Body of pancreas (tissue), 4 donors: ENCODE data around the gene KANK4.

Experiments
- POLR2A ChIP-seq, 3 donors: fragments of 450-650 bp; IDR thresholded peaks; one replicate each; pipeline ENCODE4 v1.6.1; 2016; ENCODE audit warnings: antibody characterized with exemption in 3 of 3, mild to moderate bottlenecking in 2 of 3
- TF ChIP-seq, protein P1 (sequence below), 7 experiments: fragments of 450-650 bp in 4 of 7; fragments of 200-600 bp in 3 of 7; sonication (generic) in 3 of 7; IDR thresholded peaks; one replicate each; pipeline ENCODE4 v1.5.1; 2016 to 2019; ENCODE audit warnings: antibody characterized with exemption in 7 of 7

DNA sequence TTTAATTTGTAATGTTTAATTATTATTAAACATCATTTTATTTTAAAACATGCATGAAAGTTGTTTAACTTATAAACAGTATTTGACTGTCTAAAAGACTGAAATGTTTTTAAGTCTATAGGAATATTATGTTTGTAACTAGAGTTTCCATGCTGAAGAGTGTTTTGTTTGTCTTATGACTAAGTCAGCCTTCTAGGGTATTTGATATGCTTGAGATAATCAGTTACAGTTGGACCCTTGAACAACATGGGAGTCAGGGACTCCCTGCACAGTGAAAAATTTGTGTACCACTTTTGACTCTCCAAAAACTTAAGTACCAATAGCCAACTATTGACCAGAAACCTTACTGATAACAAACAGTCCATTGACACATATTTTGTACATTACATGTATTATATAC lies 45.5 kb upstream of the KANK4 start:
- TF ChIP-seq POLR2A (IDR thresholded peaks at IDR 0.05): no peak
- TF ChIP-seq, protein P1, sequence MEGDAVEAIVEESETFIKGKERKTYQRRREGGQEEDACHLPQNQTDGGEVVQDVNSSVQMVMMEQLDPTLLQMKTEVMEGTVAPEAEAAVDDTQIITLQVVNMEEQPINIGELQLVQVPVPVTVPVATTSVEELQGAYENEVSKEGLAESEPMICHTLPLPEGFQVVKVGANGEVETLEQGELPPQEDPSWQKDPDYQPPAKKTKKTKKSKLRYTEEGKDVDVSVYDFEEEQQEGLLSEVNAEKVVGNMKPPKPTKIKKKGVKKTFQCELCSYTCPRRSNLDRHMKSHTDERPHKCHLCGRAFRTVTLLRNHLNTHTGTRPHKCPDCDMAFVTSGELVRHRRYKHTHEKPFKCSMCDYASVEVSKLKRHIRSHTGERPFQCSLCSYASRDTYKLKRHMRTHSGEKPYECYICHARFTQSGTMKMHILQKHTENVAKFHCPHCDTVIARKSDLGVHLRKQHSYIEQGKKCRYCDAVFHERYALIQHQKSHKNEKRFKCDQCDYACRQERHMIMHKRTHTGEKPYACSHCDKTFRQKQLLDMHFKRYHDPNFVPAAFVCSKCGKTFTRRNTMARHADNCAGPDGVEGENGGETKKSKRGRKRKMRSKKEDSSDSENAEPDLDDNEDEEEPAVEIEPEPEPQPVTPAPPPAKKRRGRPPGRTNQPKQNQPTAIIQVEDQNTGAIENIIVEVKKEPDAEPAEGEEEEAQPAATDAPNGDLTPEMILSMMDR (IDR thresholded peaks at IDR 0.05): no peak
